Fibroblast of gingiva (primary cell): ENCODE results near the gene HAPLN1.

ENCODE experiments used
- DNase-seq: peaks from one replicate; pipeline ENCODE4 v3.0.0-alpha.2; 2011; ENCODE audit warnings: low read depth

The HAPLN1 gene

GRCh38 chr5:83641946-83642345 lies 78.7 kb downstream of the HAPLN1 start:
- DNase-seq, result no peak

- DNase-seq, result no peak
Measured at GRCh38 chr5:83639911-83640310, 80.7 kb downstream of the HAPLN1 start.

- DNase-seq, result peak; percentile 31
Measured at GRCh38 chr5:83636156-83636555, 84.5 kb downstream of the HAPLN1 start.

- no peak for DNase-seq
Measured at GRCh38 chr5:83633285-83633684, 87.4 kb downstream of the HAPLN1 start.

GRCh38 chr5:83632874-83633273 lies 87.8 kb downstream of the HAPLN1 start:
- DNase-seq, result peak; percentile 15

GRCh38 chr5:83628360-83628759 lies 92.3 kb downstream of the HAPLN1 start:
- no peak for DNase-seq

- DNase-seq, result no peak
Measured at GRCh38 chr5:83614841-83615240, 105.8 kb downstream of the HAPLN1 start.

GRCh38 chr5:83608122-83608521 lies 112.5 kb downstream of the HAPLN1 start:
- DNase-seq, result peak; percentile 41

GRCh38 chr5:83595217-83595616 lies 125.4 kb downstream of the HAPLN1 start:
- DNase-seq, result no peak

GRCh38 chr5:83590966-83591365 lies 129.7 kb downstream of the HAPLN1 start:
- no peak for DNase-seq

GRCh38 chr5:83589786-83590185 lies 130.9 kb downstream of the HAPLN1 start:
- no peak for DNase-seq
